GM10266 (cell line): ENCODE results near the gene PPME1.

Experiments
- DNase-seq: peaks from one replicate; pipeline ENCODE4 v3.0.0; 2012; ENCODE audit errors: extremely low spot score
- CTCF ChIP-seq: IDR thresholded peaks from 2 replicates; pipeline ENCODE4 v1.5.1; 2012; ENCODE audit warnings: mild to moderate bottlenecking, low read depth; ENCODE audit not compliant: control insufficient read depth, insufficient read depth; ENCODE audit errors: missing control alignments

The PPME1 gene

GRCh38 chr11:74179234-74180052 is 8.4 kb downstream of the PPME1 start:
- no peak for TF ChIP-seq CTCF
- DNase-seq, result no peak

GRCh38 chr11:74182635-74183034 is 11.5 kb downstream of the PPME1 start:
- DNase-seq, result no peak
- no peak for TF ChIP-seq CTCF

GRCh38 chr11:74185285-74185684 is 14.2 kb downstream of the PPME1 start:
- no peak for DNase-seq
- TF ChIP-seq CTCF, result no peak

- no peak for DNase-seq
- TF ChIP-seq CTCF, result no peak
Observed at GRCh38 chr11:74185695-74186094, 14.6 kb downstream of the PPME1 start.

- DNase-seq, result no peak
- TF ChIP-seq CTCF, result no peak
Observed at GRCh38 chr11:74195828-74196227, 24.7 kb downstream of the PPME1 start.

- DNase-seq, result no peak
Observed at GRCh38 chr11:74196781-74197486, 25.8 kb downstream of the PPME1 start.

More at GRCh38 chr11:74196781-74197486, 25.8 kb downstream of the PPME1 start:
- TF ChIP-seq CTCF, result no peak
